NCI-H2196 (cell line): ENCODE measurements around the gene UPF2.
A peak's percentile ranks its signal among the peaks of the same experiment; 100 is the strongest.

Experiments
- DNase-seq: peaks from one replicate; lab custom pipeline; 2025; ENCODE audit not compliant: unreplicated experiment; lab: John Stamatoyannopoulos, UW

UPF2 gene

DNA sequence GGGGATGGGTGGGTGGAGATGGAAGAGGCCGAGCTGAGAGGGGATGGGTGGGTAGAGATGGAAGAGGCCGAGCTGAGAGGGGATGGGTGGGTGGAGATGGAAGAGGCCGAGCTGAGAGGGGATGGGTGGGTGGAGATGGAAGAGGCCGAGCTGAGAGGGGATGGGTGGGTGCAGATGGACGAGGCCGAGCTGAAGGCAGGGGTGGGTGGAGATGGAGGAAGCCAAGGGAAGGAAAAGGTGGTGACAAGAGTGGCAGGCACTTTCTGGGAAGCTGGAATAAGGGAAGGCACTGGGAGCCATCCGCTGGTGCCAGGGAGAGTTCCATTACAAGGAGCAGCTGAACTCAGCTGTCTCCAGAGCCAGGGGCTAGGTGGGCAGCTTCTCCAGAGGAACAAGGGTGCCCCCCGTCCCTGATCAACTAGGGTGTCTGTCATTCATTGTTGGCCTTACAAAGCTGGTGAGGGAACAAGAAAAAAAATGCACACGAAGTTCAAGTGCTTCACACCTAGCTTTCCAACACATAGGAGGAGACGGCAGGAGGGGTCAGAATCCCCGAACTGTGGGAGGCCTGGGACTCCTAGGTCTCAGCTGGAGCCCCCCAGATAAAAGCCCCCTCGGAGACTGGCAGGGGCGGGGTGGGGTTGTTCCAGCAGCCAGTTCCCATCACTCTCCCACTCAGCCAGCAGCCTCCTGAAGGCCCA lies 157.0 kb downstream of the UPF2 start:
- no peak for DNase-seq

DNA sequence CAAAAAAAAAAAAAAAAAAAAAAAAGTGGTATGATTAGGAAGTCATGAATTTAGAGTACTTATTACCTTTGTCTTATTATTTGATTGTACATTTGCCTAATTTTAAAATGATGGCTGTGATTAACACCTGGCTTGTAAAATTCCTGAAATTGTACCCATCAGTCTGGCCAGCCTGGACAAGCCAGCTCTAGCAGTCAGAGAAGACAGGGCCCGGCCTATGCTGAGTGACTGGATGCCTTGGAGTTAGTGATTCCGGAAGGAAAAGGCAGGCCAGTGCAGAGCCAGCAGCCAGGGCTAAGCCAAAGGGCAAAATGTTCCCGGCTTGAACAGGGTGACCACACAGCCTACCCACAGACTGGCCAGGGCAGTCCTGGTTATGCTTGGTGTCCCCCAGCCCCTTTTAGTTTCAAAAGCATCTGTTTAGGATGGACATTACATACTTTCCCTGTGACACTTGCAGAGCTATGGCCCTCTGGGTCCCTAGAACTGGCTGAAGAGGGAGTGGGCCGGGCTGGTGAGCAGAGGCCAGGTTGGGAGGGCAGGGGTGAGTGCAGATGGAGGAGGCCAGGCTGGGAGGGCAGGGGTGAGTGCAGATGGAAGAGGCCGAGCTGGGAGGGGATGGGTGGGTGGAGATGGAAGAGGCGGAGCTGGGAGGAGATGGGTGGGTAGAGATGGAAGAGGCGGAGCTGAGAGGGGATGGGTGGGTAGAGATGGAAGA lies 157.7 kb downstream of the UPF2 start:
- DNase-seq, result no peak

DNA sequence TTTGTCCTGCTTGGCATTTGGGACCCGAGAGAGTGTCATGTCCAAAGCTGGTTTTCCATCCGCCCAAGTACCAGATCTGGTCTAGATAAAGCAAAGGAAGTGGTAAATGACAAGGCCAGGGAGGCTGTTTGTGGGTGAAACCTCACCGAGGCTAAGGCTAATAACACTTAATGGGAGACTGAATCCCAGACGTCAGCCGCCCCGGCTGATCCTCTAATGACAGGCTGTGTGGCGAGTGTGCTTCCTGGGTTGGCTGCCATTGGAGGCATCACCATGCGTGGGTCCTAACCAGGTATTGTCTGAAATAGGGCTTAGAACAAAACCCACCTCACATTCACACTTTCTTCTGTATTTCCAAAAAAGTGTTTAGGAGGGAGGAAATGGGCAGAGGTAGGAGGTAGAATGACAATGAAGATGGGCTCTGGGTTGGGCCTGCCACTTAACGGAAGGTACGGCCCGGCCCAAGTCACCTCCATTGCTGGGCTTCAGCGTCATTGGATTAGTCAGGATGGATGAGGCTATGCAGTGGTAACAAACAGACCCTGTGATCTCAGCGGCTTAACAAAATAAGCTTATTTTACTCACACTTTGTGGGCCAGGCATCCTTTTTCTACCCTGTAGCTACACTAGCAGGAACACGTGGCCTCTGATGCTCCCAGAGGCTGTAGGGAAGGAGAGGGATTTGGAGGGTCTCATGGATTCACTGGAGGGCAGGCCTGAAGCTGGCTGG lies 159.8 kb downstream of the UPF2 start:
- no peak for DNase-seq

DNA sequence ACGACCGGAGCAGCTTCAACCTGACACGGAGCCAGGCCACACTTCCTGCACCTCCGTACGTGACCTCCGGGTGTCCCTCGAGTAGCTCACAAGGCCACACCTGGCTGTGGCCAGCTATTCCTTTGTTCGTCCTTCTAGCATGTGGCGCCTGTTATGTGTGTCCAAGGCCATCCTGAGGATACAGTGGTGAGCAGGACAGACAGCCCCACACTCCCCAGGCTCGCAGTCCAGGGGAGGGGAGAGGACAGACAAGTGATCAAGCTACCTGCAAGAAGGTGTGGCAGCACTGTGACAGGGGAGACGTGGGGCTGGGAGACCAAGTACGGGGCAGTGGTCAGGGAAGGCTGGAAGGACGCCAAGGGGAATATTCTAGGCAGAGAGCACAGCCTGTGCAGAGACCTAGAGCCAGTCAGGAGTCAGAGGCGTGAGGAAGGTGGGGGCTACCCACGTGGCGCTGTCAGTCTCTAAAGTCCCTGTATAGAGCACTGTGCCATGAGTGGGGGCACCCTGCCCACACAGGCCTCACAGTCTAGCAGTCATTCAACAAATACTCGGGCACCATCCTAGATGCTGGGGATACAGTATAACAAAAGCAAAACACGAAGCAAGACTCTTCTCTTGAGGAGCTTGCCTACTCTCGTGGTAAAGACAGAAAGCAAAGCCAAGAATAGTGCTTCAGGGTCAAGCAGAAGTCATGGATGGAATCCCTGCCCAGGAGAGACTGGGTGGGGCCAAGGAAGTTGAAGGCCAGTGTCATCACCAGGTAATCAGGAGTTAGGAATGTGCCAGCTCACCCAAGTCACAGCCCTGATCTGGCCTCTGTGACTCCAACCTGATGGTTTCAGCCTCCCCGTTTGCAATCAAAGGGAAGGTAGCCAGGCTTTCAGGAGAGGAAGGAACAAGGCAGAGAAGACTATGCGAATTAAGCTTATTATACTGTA lies 160.9 kb downstream of the UPF2 start:
- DNase-seq, result no peak

DNA sequence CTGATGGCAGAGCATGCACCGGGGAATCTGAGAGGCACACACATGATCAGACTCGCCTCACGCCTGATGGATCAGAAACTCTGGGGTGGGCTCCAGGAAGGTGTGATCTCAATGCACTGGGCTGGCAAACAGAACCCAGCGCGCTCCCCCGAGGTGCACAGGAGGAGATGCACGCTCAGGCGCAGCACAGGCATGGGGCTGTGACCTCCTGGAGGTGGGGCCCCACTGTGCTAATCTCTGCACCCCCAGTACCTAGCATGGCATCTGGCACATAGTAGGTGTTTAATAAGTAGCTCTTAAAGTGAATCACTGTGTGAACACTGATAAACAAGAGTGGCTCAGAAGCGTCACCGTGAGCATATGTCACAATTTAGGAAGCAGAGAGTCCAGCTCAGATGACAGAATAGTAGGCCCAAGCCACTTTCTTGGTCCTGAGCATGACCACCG lies 161.6 kb downstream of the UPF2 start:
- no peak for DNase-seq

DNA sequence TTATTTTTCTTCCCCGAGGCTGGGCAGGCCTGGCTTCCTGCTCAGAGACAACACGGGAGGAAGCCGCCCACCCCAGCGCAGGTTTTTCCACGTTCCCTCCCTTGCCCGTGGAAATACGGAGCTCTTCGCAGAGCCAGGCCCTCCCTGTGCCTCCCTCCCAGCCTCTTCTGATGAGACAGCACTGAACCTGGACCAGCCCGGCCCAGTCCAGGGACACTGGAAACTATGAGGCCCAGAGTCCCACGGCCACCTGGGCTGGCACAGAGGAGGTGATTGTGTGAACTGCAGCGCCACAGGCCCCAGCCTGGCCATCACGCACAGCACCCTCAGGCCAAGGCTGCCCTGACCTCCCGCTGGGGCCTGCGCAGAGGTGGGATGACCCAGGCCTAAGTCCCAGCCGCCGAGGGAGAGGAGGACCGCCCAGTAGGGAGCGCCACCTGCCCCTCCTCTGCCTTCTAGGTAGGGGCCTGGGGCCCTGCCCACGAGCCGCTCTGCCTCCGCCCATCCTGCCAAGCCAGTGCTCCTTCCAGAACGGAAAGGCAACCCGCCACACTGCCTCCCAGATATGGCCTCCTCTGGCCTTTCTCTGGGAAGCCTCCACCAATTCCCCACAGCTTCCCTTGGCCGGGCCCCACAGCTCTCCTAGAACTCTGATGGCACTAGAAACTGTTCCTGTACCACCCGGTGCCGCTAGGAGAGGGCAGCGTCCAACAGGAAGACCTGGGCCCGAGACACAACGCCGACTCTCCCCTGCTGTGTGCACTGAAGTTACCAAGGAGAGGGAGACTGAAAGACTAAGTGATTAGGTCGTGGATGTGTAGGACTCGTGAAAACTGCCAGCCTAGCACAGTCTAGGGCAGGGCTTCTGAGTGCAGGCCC lies 162.2 kb downstream of the UPF2 start:
- DNase-seq, result no peak

DNA sequence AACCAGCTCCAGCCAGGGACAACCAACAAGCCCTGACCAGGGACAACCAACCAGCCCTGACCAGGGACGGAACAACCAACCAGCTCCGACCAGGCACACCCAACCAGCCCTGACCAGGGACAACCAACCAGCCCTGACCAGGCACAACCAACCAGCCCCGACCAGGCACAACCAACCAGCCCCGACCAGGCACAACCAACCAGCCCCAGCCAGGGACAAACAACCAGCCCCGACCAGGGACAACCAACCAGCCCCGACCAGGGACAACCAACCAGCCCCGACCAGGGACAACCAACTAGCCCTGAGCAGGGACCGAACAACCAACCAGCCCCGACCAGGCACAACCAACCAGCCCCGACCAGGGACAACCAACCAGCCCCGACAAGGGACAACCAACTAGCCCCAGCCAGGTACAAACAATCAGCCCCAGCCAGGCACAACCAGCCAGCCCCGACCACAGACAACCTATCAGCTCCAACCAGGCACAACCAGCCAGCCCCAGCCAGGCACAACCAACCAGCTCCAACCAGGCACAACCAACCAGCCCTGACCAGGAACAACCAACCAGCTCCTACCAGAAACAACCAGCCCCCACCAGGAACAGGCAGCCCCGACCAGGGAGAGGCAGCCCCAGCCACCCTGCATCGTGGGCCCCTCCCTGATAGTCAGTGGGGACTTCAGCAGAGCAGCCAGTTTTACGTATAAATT lies 163.1 kb downstream of the UPF2 start:
- no peak for DNase-seq

DNA sequence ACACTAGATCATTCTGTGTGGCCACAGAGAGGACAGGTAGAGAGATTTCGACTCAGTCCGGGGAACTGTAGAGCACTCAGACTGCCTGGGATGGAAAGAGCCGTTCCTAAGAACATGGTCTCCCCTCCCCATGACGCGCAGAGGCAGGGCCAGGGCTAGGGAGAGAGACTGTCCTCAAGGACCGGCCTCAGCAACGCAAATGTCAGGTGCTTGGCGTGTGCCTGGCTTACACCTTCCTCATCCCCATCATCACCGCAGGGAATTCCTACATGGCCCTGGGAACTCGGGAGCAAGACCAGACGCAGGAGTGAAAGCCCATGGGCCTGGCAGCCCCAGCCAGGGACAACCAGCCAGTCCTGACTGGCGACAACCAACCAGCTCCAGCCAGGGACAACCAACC lies 163.8 kb downstream of the UPF2 start:
- DNase-seq, result no peak

DNA sequence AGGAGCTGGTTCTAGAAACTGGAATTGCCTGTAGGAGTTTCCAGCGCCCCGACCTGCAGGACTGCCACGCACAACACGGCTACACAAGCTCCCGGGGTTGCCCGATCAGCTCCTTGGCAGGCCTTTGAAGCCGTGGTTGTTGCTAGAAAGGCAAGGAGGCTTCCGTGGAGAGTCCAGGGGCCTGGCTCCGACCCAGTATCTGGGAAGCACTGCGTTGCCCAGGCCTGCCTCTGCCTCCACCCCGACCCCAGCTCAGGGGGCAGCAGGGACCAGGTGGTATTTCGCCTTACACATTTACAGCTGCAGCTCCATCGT lies 165.1 kb downstream of the UPF2 start:
- DNase-seq, result no peak

DNA sequence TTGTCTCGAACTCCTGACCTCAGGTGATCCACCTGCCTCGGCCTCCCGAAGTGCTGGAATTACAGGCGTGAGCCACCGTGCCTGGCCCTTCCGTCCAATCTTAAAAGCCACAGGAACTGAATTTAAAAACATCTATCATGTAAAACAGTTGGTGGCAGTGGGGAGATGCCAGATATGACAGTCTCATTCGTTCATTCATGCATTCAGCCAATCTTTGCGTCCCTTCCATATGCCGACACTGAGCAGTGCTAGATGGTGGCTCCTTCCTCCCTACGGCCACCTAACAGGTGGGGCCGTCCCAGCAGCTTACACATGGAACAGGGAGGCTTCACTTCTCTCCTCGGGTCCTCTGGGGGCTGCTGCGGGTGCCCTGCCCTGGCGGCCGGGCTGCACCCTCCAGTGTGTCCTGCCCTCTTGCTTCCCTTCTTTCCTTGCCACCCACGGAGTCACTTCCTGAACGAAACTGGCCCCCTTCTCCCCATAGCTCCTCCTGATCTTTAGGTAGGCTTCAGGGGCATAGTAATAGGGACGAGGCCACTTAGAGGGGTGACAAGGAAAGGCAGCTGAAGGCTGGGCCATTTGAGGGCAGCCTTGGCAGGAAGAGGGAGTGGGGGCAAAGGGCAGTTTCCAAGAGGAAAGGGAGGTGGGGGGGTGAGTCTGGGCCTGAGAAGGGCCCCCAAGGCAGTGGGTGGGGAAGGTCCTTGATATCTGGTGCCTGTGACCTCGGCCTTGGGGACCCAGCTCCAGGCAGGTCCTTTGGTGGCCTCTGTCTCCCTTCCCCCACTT lies 165.6 kb downstream of the UPF2 start:
- no peak for DNase-seq

DNA sequence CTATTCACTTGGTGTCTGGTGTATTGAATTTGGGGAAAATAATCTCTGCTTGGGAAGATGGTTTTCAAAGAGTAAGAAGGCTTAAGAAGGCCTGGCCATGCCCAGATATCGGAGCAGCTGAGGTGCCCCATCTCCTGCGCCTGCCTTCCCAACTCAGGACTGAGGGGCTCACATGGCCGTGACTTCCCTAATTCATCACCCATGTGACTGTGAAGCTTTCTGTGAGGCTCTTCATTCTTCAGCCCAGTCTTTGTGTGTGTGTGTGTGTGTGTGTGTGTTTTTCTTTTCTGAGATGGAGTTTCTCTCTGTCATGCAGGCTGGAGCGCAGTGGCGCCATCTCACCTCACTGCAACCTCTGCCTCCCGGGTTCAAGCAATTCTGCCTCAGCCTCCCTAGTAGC lies 166.3 kb downstream of the UPF2 start:
- no peak for DNase-seq

DNA sequence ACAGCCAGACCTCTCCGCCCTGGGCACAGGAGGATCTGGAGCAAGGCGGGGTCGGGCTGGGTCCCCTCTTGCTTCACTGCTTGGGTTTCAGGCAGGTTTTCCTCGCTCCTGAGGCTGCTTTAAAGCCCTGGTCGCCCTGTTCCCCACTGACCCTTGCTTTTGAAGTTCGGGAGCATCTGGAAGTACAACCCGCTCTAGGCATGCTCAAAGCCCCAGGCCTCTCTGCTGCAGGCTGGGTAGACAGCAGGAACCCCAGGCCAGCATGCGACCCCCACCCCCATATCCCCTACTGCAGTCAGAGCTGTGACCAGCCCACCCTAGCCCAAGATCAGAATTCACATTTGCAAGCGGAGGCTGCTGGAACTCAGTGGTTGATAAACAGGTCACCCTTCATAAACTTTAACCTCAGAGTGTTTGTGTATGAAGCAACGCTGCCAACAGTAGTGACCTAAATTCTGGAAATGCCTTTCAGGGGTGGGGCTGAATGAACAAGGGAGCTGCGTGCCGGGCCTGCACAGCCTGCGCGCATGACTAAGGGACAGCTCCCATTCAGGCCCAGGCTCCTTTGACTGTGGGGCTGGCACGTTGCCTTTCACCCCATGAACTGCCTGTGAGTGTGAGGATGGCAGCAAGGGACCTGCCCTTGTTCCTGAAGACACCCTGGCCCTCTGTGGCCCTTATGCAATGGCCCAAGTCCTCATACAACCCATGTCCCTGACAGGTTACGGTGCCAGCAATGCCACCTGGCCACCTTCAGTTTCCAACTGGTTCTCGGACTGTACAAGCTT lies 166.9 kb downstream of the UPF2 start:
- DNase-seq, result no peak

DNA sequence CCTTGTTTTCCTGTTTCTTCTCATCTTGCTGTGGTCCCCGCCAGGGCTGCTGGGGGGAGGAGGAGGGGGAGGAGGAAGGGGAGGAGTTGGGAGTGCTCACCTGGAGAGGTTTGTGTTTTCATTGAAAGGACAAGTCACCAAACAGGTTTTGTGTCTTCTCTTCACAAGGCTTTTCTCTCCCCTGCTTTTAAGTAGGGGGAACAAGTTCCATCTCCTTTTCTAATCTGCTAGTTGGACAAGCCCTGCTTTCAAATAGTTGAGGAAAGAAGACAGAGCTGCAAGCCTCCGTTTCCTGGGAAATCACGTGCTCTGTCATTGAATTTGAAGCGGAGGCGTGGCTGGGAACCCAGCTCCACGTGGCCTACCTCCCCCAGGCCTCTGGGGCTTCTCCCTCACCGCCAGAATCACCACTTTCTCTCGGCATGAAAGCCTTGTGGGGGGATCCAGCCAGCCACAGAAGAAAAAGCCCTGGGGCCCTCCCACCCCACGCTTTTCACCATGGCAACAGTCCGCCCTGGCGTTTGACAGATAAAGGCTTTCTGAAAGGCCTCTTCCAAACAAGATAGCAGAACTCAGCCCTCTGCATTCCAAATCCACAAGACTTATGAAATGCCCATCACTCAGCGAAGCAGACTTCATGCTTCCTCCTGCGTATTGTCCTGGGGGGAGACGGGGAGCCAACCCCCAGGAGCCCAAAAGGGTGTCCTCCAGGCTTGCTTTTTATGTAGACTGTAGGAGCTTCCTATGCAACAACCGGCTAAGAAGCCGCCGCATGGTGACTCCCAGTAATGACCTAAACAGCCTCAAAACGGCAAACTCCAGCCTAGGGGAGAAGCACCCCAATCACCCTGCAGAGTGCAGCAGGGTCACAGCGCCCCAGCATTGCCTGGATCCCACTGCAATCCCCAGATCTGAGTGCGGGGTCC lies 167.8 kb downstream of the UPF2 start:
- peak; percentile 5 for DNase-seq

DNA sequence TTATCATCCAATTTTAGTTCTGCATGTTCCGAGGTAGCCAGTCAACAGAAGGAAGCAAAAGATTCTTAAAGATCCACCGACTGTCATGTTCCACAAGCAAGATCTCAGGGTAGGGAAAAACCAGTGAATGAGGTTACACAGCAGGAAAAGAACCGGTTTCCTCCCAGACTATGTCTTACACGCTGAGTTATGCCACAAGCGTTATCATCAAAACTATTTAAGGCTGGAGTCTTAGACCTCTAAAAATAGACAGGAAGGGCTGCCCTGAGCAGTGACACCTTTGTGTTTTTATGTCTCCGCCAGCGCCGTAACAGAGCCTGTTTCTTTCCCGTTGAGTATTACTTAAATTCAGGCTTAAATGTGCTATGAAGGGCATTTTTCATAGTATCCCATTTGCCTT lies 171.1 kb downstream of the UPF2 start:
- no peak for DNase-seq

DNA sequence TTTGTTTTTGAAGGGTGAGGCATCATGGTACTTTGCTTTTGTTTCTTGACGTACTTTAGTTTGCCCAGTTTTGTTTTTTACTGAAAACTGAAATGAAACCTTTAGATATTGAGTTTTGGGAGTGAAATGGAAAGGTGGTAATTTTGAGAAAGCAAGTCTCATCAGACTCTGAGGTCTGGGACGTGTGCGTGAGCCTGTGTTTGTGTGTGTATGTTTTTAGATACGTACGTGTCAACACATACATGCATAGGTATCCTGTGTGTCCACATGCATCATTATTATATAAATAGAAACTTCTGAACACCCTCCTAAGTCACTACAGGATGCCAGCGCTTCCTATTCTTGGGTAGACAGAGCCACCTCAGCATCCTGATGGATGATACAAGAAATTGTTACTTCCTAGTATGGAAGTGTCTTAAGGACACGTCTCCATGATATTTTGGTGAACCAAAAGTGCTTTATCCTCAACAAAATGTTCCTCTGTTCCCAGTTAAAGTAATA lies 171.7 kb downstream of the UPF2 start:
- DNase-seq, result no peak

DNA sequence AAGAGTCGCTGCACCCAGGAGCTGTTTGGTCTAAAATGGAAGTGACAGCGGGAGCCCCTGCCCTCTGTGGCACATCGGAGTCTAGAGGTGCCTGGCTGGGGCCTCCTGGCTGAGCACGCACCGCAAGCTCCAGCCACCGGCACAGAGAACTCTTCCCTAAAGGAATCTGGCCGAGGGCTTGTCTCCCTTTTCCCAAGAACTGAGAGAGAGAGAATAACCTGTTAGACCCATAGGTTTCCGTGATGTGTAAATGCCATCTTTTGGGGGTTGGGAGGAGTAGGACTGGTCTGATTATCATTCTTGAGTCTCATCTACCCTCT lies 172.2 kb downstream of the UPF2 start:
- no peak for DNase-seq
